HG03108 (cell line): Measurements from ENCODE around the gene NMUR1.
"Not testable (repeated sequence)": the region's sequence is repeated elsewhere in the genome, so short reads cannot be mapped to it uniquely, and the experiment has no call there.

ENCODE experiments used
- ATAC-seq: cut with Tn5 transposase; IDR thresholded peaks from one replicate; pipeline ENCODE4 v1.9.1; 2021; ENCODE audit warnings: moderate library complexity; ENCODE audit not compliant: unreplicated experiment

Gene NMUR1

GRCh38 chr2:231530099-231531011 is at the start of gene NMUR1:
Gene NMUR1, minus strand, starts transcription at chr2:231530445. Its CDS starts 84 bp downstream, at chr2:231530361.
- ATAC-seq, result no peak

GRCh38 chr2:231579560-231579959 is 49.3 kb upstream of the NMUR1 start:
- no peak for ATAC-seq

GRCh38 chr2:231578655-231579054 is 48.4 kb upstream of the NMUR1 start:
- ATAC-seq, result not testable (repeated sequence)

GRCh38 chr2:231576465-231576864 is 46.2 kb upstream of the NMUR1 start:
- ATAC-seq, result no peak

- ATAC-seq, result no peak
Measured at GRCh38 chr2:231575612-231576256, 45.5 kb upstream of the NMUR1 start.

GRCh38 chr2:231573698-231574421 is 43.6 kb upstream of the NMUR1 start:
- no peak for ATAC-seq

- no peak for ATAC-seq
Measured at GRCh38 chr2:231573096-231573495, 42.9 kb upstream of the NMUR1 start.

GRCh38 chr2:231571661-231572191 is 41.5 kb upstream of the NMUR1 start:
- no peak for ATAC-seq

GRCh38 chr2:231570915-231571314 is 40.7 kb upstream of the NMUR1 start:
- not testable (repeated sequence) for ATAC-seq

GRCh38 chr2:231568785-231569435 is 38.7 kb upstream of the NMUR1 start:
- no peak for ATAC-seq

- ATAC-seq, result no peak
Measured at GRCh38 chr2:231568098-231568784, 38.0 kb upstream of the NMUR1 start.

GRCh38 chr2:231567159-231567558 is 36.9 kb upstream of the NMUR1 start:
- no peak for ATAC-seq

- ATAC-seq, result no peak
Measured at GRCh38 chr2:231565887-231566594, 35.8 kb upstream of the NMUR1 start.

GRCh38 chr2:231563378-231563961 is 33.2 kb upstream of the NMUR1 start:
- no peak for ATAC-seq

GRCh38 chr2:231557571-231558217 is 27.4 kb upstream of the NMUR1 start:
- peak; percentile 85 for ATAC-seq

GRCh38 chr2:231556981-231557380 is 26.7 kb upstream of the NMUR1 start:
- ATAC-seq, result no peak

- not testable (repeated sequence) for ATAC-seq
Measured at GRCh38 chr2:231556496-231556895, 26.3 kb upstream of the NMUR1 start.

GRCh38 chr2:231554748-231555545 is 24.7 kb upstream of the NMUR1 start:
- ATAC-seq, result no peak
